Stimulated activated CD8-positive, alpha-beta memory T cell treated with anti-CD3 and anti-CD28 coated beads, Interleukin-4, amount 100 ng/mL, for 1 hour (primary cell): Measurements from ENCODE around the gene MPPED2.

Experiments
- DNase-seq, 2 donors: peaks; one replicate each; pipeline ENCODE4 v3.0.0-alpha.2; 2020; ENCODE audit warnings: low read depth in 2 of 2, low spot score in 1 of 2

The MPPED2 gene

DNA sequence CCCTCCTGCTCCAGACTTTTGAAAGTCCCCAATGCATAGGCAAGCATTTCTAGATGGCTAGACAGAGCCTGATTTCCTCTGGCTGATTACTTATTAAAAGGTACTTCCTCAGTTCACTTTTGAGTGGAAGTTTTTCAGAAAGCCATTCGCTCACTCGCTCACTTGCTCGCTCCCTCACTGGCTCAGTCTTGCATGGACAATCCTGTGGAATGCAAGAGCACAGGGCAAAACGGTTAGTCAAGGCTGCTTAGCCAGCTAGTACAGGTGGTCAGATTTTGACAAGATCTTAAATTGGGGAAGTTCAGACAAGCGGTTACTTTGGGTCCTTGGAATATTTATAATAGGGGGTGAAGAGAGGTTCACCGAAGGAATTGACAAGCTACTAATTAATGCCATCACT lies 162.3 kb downstream of the MPPED2 start:
- DNase-seq = no peak

DNA sequence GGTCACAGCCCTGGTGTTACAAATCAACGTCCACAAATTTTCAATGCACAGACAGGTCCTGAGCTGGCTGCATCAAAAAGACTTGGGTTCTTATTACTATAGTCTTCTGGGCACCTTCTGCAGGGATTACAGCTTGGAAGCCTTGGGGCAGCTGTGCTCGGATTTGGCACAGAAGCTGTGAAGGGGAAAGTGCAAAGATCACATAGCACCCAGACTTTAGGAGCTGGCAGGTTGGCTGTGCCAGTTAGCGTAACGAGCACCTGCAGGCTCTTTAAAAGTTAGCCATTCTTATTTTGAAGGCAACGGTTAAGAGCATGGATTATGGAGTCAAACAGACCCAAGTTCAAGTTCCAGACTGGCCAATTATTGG lies 162.9 kb downstream of the MPPED2 start:
- no peak for DNase-seq

DNA sequence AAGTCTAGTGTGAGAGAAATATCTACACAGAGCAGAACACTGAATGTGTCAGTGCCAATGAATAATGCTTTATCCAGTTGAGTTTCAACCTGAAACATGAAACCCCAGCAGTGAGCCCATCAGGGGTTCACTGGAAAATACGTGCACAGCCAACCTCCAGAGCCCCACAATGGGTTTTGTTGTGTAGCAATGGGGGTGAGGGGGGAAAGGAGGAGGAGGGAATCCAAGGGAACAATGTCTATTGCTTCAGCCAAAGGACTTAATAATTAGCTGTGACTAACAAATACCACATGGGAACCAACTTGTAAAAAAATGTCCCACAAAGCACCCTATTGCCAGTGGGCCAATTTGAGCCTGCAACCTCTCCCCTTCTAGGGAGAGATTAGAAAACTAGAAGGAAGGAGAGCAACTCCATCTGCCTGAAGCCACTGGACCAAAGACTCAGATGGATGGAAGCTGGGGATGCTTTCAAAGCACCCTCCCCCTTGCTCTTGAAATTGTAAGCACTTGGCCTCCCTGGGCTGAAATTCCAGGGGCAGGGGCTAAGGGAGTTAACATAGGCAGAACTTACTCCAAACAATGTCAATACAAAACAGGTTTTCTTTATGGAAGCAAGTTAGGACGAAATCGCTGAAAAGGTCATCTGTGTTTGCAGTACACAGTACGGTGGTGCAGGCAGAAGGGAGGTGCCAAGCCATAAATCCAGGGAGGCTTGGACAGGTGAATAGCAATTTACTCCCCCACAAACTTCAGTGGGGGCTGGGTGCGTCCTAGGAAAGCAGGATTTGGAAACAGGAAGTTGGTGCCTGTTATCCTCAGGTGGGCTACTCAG lies 163.5 kb downstream of the MPPED2 start:
- no peak for DNase-seq

DNA sequence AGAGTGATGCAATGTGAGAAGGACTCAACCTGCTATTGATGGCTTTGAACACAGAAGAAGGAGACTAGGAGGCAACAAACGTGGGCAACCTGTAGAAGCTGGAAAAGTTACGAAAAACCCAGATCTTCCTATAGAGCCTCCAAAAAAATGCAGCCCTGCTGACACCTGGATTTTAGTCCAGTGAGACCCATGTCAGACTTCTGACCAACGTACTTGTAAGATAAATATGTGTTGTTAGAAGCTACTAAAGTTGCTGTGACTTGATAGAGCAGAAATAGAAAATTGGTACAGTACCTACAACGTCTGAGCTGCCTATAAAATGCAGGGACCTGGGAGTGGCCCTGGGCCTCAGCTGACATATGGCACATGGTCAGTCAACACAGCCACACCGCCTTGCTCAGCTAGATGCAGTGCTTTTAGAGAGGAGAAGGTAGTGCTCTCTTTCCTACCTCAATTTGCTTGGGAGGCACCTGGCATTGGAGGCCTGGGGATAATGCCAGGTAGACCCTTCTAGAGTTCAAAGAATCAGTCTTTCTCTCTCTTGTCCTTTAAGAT lies 165.8 kb downstream of the MPPED2 start:
- DNase-seq = no peak

GRCh38 chr11:30414806-30415205 lies 171.3 kb downstream of the MPPED2 start:
- DNase-seq = no peak

- DNase-seq = no peak
Measured at GRCh38 chr11:30414244-30414643, 171.9 kb downstream of the MPPED2 start.

DNA sequence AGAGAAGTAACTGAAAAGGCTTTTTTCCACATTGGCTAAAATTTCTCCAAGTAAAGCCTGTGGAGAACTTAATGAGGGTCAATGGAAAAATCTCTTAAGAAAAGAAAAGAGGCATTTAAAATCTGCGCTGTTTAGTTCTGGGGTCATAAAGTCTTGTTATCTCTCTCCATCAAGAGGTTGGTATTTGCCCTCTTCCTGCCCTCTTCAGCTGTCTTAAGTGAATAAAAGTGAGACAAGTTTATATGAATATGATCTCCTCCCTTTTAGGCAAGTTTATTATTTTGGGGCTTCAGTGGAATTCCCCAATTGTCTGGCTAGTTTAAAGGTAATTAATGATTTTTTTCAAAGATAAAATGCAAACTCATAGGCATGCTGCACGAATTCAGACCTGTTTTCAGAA lies 173.6 kb downstream of the MPPED2 start:
- DNase-seq = no peak

DNA sequence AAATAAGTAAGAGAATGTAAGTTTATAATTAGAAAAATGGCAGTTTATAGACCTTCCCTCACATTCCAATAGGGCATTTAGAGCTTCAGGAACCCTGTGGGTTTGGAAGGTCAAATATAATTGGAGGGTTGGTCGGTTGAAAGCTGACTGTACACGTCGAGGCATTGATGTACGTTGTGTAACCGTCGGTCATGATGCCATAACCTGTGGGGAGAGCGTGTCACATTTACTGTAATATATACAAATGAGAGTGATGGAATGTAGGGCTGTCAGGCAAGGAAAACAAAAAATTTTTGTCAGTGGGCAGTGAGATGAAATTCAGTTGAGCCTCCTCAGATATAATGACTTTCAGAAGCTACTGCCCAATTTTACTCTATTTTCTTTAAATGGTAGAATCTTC lies 174.8 kb downstream of the MPPED2 start:
- no peak for DNase-seq

- no peak for DNase-seq
Measured at GRCh38 chr11:30406978-30407762, 179.0 kb downstream of the MPPED2 start.

DNA sequence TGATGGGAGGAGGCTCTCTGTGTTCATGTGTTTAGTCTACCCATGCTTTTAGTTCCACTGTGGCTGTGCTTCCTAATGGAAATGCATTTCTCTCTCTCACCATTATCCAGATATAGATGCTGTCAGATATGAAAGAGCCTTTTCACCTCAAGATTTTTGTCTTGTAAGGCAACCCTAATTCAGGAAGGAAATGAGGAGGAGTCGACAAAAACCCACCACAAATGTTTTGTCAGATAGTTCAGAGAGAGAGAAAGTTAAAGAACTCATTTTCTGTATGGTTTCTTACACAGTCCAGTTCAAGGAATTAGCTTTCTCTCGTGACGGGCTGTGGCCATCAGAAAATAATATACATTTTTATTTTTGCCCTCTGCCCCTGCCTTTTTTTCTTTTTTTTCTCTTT lies 180.8 kb downstream of the MPPED2 start:
- DNase-seq = no peak

DNA sequence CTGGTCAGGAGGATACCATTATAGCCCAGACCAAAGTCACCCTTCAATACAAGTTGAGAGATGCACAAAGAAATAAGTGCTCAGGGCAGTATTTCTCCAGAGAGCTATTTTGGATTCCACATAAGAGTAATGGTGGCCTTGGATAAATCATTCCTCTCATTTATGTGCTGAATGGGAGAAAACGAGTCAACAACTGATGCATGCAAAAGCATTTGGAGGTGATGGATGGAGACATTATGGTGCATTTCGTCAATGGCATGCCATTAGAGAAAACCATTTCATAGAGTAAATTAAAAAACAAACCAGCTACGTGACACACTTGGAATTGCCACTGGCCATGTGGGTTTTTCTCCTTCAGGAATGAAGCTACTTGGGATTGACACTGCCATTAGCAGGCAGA lies 182.0 kb downstream of the MPPED2 start:
- DNase-seq = no peak

DNA sequence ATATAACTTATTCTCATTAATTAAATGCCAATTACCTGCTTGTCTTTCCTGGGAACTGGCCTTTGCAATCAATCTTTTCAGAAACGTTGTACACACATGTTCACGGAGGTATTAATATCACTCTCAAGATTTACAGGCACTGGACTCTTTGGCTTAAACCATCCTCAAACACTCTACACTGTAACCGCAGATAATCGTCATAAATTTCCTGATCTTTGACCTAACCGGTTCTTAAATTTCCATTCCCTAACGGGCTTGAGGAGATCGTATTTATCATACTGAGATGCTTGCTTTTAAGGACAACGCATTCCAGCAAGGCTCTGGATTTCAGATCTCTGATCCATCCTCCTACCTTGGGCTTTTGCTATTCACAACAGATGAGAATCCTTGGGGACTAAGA lies 190.4 kb downstream of the MPPED2 start:
- DNase-seq = no peak

GRCh38 chr11:30393012-30393411 lies 193.1 kb downstream of the MPPED2 start:
- DNase-seq = no peak

- DNase-seq = no peak
Measured at GRCh38 chr11:30392221-30392784, 193.8 kb downstream of the MPPED2 start.

DNA sequence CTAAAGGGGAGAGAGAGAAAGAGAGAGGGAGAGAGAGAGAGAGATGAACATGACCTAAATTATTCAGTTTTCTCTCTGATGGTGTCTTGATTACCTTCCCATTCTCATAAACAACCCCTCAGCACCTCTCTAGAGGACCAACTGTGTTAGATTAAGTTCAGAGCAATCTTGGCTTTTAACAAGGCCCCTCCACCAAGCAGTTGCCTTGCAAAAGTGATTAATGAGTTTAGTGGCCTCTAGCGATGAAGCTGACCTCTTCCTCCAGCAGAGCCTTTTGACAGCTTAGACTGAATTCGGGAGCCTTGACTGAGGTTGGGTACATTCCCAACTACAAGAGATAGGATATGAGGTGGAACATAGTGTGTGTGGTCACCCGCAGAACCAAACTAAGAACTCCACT lies 197.2 kb downstream of the MPPED2 start:
- DNase-seq = no peak

- DNase-seq = no peak
Measured at GRCh38 chr11:30387891-30388861, 198.0 kb downstream of the MPPED2 start.

DNA sequence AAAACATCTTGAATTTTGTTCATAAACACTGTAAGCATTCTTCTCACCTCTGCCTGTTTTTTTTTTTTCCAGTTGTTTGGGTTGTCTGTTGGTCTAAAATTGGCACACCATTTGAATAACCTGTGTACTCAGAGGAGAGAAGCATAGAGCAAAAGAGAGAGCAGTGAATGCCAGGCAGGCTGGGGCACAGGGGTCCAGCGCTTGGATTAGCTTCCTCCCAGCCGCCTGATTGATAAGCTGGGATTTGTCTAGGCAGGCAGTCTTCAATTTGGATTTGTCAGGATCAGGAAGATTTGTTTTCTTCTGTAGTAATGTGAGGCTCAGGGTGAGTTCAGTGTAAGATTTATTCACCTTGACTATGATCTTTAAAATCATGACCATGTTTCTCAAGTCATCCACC lies 204.3 kb downstream of the MPPED2 start:
- no peak for DNase-seq

GRCh38 chr11:30380846-30381245 lies 205.3 kb downstream of the MPPED2 start:
- DNase-seq = no peak

DNA sequence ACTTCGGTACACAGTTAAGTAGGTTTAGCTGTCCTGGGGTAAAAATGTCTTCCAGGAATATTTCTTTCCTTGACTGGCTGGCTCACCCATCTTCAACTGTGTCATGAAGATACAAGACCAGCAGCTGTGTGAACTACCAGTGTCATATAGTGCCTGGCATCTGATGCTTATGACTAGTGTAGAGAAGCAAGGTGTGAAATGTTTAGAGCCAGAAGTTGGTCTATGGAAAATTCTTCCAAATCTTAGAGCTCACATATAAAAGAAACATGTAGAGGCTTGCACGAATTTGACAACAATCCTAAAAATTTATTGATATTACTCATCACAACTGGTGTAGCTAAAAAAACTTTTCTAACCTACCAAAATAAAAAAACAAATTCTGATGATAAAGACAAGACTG lies 208.8 kb downstream of the MPPED2 start:
- no peak for DNase-seq

DNA sequence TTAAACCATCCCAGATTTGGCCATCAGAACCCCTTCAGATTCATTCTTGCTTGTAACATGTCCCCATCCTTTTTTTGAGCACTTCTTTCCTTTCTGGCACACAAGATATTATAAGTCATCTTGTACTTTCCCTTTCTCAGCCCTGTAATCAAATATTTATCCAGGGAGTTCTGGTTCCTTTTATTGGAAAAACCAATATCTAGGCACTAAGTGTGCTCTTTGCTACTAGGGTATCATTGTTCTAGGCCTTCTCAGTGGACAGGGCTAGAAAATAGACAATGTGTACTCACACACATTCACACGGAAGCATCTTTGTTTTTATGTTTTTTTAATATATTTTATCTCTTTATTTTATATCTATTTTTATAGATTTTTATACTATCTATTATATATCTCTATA lies 216.0 kb downstream of the MPPED2 start:
- DNase-seq = no peak

GRCh38 chr11:30368394-30368793 lies 217.8 kb downstream of the MPPED2 start:
- no peak for DNase-seq
